SU-DHL-6 (cell line): Measurements from ENCODE around the gene PRKN.

Experiments
- H2AFZ ChIP-seq: fragments of 200-600 bp; sonication (generic); 2 replicates; pipeline ENCODE4 v1.6.1; 2014; ENCODE audit warnings: low read depth, mild to moderate bottlenecking, moderate library complexity, mixed read lengths, antibody characterized with exemption, low read length; ENCODE audit not compliant: severe bottlenecking
- H3F3A ChIP-seq: fragments of 200-600 bp; shearing (Covaris generic); 2 replicates; pipeline ENCODE4 v1.6.0; 2016; ENCODE audit warnings: antibody characterized with exemption, mild to moderate bottlenecking; ENCODE audit not compliant: insufficient read depth
- H3K27ac ChIP-seq: fragments of 200-600 bp; sonication (generic); 2 replicates; pipeline ENCODE4 v1.5.1; 2016; ENCODE audit warnings: low read depth, mild to moderate bottlenecking, low read length, moderate library complexity, mixed read lengths
- H3K27me3 ChIP-seq: fragments of 200-600 bp; sonication (generic), shearing (Covaris generic); 2 replicates; pipeline ENCODE4 v1.6.0; 2014; ENCODE audit warnings: mild to moderate bottlenecking, low read length
- H3K36me3 ChIP-seq: fragments of 200-600 bp; sonication (generic); 2 replicates; pipeline ENCODE4 v1.6.1; 2014; ENCODE audit warnings: mild to moderate bottlenecking, low read length, mixed read lengths
- H3K4me2 ChIP-seq: fragments of 300-600, 200-600 bp; shearing (Covaris generic), sonication (generic); 2 replicates; pipeline ENCODE4 v1.6.0; 2014; ENCODE audit warnings: low read length, low read depth, mild to moderate bottlenecking; ENCODE audit not compliant: poor library complexity, severe bottlenecking
- H3K4me3 ChIP-seq: fragments of 200-600 bp; sonication (generic); 2 replicates; pipeline ENCODE4 v1.5.1; 2014; ENCODE audit warnings: antibody characterized with exemption, low read length, mild to moderate bottlenecking, mixed read lengths; ENCODE audit not compliant: insufficient read depth, poor library complexity, severe bottlenecking
- H3K79me2 ChIP-seq: fragments of 200-600 bp; sonication (generic); 2 replicates; pipeline ENCODE4 v1.6.1; 2014; ENCODE audit warnings: mild to moderate bottlenecking, low read length, moderate library complexity; ENCODE audit not compliant: insufficient read depth
- H3K9ac ChIP-seq: fragments of 200-600 bp; sonication (generic); 2 replicates; pipeline ENCODE4 v1.7.0; 2014; ENCODE audit warnings: mild to moderate bottlenecking, low read length
- H3K9me2 ChIP-seq: fragments of 200-600 bp; sonication (generic); replicated peaks from 2 replicates; pipeline ENCODE4 v1.6.1; 2014; ENCODE audit warnings: low read length; ENCODE audit not compliant: insufficient read depth
- H3K9me3 ChIP-seq: fragments of 200-600 bp; sonication (generic); 2 replicates; pipeline ENCODE4 v1.6.1; 2014; ENCODE audit warnings: low read length, mixed read lengths; ENCODE audit not compliant: insufficient read depth
- H4K20me1 ChIP-seq: fragments of 200-600 bp; sonication (generic); 2 replicates; pipeline ENCODE4 v1.6.1; 2014; ENCODE audit warnings: low read depth, mild to moderate bottlenecking, antibody characterized with exemption, low read length, moderate library complexity, mixed read lengths
- CTCF ChIP-seq: fragments of 200-600 bp; sonication (generic); IDR thresholded peaks from one replicate; pipeline ENCODE4 v1.5.1; 2017; ENCODE audit warnings: antibody characterized with exemption, mild to moderate bottlenecking, low read length, moderate library complexity; ENCODE audit not compliant: insufficient read depth, poor library complexity, severe bottlenecking
- EZH2phosphoT487 ChIP-seq: fragments of 200-600 bp; sonication (generic), shearing (Covaris generic); conservative IDR thresholded peaks from 2 replicates; pipeline ENCODE4 v1.6.1; 2018; ENCODE audit warnings: mild to moderate bottlenecking, antibody characterized with exemption, low read length, moderate library complexity, mixed read lengths

PRKN gene

GRCh38 chr6:161798844-161799394, 928.6 kb downstream of the PRKN start:
- no peaks in the 10 kb centered on the region for H3K79me2 ChIP-seq
- H3K9me3 ChIP-seq: no peaks in the 10 kb centered on the region
- H2AFZ ChIP-seq: no peak overlapping the region
- H3K36me3 ChIP-seq: no peaks in the 10 kb centered on the region
- no peak overlapping the region for H3K4me3 ChIP-seq
- no peaks in the 10 kb centered on the region for H3K27me3 ChIP-seq
- H3F3A ChIP-seq: no peaks in the 10 kb centered on the region
- H4K20me1 ChIP-seq: no peaks in the 10 kb centered on the region
- H3K9ac ChIP-seq: no peak overlapping the region
- no peak overlapping the region for H3K4me2 ChIP-seq
- H3K27ac ChIP-seq: no peak overlapping the region
- H3K9me2 ChIP-seq: no peaks in the 10 kb centered on the region
- TF ChIP-seq CTCF (no peak), EZH2phosphoT487 (no peak)

GRCh38 chr6:161796681-161797080, 930.9 kb downstream of the PRKN start:
- Histone ChIP-seq H2AFZ (no peak overlapping the region), H3K4me3 (no peak overlapping the region), H4K20me1 (no peaks in the 10 kb centered on the region), H3K27ac (no peak overlapping the region), H3K36me3 (no peaks in the 10 kb centered on the region), H3K9me3 (no peaks in the 10 kb centered on the region), H3F3A (no peaks in the 10 kb centered on the region), H3K27me3 (no peaks in the 10 kb centered on the region), H3K4me2 (no peak overlapping the region), H3K9me2 (no peaks in the 10 kb centered on the region), H3K9ac (no peak overlapping the region), H3K79me2 (no peaks in the 10 kb centered on the region)
- no peak for TF ChIP-seq CTCF
- TF ChIP-seq EZH2phosphoT487: no peak

GRCh38 chr6:161792851-161793493, 934.6 kb downstream of the PRKN start:
- H3K9me2 ChIP-seq: no peaks in the 10 kb centered on the region
- H3K4me2 ChIP-seq: no peak overlapping the region
- H3K9me3 ChIP-seq: no peaks in the 10 kb centered on the region
- no peaks in the 10 kb centered on the region for H3K79me2 ChIP-seq
- no peak overlapping the region for H3K27ac ChIP-seq
- H3K4me3 ChIP-seq: no peak overlapping the region
- H3K36me3 ChIP-seq: no peaks in the 10 kb centered on the region
- H3F3A ChIP-seq: no peaks in the 10 kb centered on the region
- TF ChIP-seq CTCF (no peak), EZH2phosphoT487 (no peak)
- no peak overlapping the region for H3K9ac ChIP-seq
- no peaks in the 10 kb centered on the region for H3K27me3 ChIP-seq
- no peak overlapping the region for H2AFZ ChIP-seq
- no peaks in the 10 kb centered on the region for H4K20me1 ChIP-seq
